Stimulated activated CD8-positive, alpha-beta memory T cell treated with anti-CD3 and anti-CD28 coated beads, Interleukin-4, amount 100 ng/mL, for 48 hours (primary cell): ENCODE measurements around the gene PTBP1.

Experiments
- DNase-seq: peaks from one replicate; pipeline ENCODE4 v3.0.0-alpha.2; 2020

Gene PTBP1

GRCh38 chr19:772730-773436 is 24.4 kb upstream of the PTBP1 start:
- DNase-seq: no peak

GRCh38 chr19:776549-776948 is 20.7 kb upstream of the PTBP1 start:
- no peak for DNase-seq

DNA sequence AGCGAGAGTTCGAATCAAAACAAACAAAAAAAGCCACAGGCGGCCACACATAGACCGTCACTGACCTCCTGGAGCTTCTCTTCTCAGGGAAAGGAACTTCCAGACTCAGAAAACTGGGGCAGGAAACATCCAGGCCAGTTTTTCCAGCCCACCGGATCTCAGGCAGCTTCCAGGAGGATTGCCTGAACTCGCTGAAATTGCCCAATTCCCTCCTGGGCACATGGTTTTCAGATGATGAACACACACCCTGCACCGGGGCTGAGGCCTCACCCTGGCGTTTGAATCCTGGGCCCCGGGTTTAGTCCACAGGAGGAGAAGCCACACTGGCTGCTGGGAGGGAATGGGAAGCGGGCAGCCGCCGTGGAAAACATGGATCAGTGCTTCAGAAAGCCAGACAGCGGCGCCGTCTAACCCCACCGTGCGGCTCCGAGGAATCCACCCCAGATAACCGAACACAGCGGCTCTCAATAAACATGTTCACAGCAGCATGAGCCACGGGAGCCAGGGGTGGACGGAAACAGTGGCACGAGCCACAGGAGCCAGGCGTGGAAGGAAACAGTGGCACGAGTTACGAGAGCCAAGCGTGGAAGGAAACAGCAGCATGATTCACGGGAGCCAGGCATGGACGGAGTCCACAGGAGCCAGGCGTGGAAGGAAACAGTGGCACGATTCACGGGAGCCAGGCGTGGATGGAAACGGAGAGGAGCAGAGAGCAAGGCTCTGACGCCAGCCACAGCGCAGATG is 18.2 kb upstream of the PTBP1 start:
- no peak for DNase-seq

DNA sequence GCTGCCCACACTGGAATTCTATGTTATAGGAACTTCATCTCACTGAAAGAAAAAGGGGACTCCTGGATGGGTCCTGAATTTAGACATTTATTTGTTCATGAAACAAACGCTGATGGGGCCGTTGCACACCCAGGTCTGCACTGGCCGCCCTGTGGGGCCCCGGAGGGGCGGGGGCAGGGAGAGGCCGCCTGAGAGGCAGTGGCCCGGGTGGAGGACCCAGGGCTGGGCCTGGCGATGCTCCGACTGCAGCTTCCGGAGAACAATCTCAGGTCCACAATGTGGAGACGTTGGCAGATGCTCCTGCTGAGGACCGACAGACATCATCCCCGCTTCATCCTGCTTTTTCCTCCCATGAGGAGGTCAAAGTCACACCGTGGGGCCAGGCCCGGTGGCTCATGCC is 16.3 kb upstream of the PTBP1 start:
- DNase-seq: no peak

GRCh38 chr19:781800-782184 is 15.5 kb upstream of the PTBP1 start:
- DNase-seq: no peak

DNA sequence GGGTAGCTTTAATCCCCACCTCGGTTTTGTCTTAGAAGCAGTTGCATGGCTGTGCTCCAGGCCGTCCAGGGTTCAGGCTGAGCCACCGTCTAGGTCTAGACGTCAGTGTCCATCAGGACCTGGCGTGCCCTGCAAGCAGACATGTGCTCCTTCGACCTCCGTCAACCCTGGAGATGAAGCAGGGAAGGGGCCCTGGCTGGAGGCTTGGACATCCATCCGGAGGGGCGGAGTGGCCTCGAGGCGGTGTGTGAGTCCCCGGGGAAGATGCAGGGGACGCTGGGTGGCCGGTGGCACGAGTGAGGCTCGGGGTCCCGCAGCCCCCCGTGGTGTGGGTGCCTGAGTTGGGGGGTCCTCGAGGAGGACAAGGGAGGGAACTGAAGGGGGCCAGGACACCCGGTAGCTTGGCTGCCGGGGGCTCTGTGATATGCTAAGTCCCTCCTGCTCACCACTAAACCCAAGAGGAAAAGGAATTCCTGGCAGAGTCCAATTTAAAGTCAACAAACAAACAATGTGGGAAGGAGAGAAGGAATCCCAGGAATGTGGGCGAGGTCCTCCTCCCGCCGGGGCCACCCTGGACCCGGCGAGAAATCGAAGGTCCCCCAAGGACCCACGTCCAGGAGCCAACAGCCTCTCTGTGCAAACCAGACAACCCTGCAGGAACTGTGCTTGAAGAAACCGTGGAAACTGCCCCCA is 14.9 kb upstream of the PTBP1 start:
- DNase-seq: no peak

DNA sequence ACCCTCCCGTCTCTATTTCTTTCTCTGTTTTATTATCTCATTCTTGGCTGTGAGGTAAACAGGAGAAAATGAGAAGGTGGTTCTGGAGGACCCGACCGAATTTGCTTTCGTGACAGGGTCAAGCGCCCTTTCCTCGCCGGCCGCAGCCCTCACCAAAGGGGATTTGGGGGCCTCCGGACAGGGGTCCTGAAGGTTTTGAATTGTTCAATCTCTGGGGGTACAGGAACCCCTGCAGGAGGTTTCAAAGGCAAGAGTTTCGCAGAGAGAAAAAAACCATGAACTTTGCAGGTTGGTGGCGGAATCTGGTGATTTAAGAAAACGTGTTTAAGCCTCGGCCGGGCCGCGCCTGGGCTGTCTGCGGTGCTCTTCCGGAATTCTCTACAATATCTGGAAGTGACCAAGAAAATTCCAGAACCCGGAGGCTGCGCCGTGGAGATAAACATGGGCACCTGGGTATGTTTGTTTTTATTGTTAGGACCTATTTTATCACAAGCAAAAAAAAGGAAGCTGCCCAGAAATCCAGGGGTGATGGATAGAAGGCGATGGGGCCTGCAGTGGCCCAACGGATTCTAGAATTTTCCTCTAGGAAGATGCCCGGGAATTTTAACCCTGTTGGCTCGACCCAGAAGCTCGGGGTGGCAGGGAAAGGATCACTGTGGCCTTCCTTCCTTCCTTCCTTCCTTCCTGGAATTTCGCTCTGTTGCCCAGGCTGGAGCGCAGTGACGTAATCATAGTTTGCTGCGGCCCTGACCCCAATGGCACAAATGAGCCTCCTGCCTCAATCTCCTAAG is 14.2 kb upstream of the PTBP1 start:
- DNase-seq: no peak

DNA sequence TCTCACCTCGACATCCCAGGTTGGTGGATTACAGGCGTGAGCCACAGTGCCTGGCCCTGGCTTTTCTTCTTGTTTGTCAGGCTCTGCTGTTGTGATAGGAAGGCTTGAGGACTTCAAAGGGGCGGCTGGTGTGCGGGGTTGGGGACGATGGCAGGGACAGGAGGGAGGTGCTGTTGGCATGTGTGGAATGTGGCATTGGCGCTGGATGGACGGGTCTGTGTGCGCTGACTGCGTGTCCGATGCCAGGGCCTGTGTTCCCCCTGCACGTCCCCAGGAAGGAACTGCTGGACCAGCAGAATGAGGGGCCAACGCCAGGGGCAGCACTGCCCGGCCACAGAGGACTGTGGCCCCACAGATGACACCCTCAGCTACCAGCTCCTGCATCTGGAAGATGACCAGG is 12.7 kb upstream of the PTBP1 start:
- no peak for DNase-seq

- no peak for DNase-seq
These were observed 9.7 kb upstream of the PTBP1 start for GRCh38 chr19:787536-787935.

DNA sequence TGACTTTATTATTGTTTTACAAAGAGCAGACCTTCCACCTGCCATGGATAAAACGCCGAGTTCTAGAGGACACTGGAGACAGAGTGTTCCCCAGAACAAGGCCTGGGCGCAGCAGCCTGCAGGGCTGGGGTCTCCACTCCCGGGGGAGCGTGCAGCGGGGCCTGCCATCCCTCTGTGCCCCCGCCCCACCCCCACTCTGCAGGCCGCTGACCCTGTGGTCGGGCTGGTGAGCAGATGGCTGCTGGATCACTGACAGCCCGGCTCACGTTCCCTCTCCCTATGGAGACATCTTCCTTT is 8.6 kb upstream of the PTBP1 start:
- no peak for DNase-seq

DNA sequence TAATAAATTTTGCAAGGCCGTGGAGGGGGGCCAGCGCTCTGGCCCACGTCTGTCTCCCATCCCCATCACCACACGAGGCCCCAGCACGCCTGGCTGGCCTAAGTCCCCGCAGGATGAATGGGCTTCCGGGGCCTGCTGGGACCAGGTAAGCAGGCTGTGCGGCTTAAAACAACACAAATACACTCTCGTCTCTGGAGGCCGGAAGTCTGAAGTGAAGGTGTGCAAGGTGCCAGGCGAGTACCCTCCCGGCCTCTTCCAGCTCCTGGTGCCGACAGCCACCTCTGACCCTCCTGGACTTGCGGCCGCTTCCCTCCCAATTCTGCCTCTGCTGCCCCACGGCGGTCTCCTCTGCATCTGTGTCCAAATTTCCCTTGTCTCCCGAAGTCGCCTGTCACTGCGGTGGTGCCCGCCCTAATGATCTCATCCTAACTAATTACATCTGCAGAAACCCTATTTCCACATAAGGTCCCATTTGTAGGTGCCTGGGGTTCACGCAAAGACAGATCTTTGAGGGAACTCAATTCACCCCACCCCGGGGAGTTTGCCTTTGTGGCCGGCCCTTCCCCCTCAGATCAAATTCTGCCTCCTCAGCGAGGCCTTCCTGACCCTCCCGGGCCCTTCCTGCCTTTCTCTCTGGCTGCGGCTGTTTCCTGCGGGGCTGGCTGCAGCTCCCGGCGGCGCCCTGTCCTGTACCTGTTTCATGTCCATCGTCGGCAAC is 8.1 kb upstream of the PTBP1 start:
- DNase-seq: no peak

DNA sequence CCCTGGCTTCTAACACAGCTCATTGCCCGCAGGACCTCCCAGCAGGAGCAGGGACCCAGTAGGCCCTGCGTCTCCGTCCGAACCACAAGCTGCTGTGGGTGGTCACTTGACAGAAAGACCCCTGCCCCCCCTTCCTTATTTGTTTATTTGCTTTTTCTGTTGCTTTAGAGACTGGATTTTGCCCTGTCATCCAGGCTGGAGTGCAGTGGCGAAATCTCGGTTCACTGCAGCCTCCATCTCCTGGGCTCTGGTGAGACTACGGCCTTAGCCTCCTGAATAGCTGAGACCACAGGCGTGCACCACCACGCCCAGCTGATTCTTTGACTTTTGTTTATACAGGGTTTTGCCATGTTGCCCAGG is 7.6 kb upstream of the PTBP1 start:
- no peak for DNase-seq

DNA sequence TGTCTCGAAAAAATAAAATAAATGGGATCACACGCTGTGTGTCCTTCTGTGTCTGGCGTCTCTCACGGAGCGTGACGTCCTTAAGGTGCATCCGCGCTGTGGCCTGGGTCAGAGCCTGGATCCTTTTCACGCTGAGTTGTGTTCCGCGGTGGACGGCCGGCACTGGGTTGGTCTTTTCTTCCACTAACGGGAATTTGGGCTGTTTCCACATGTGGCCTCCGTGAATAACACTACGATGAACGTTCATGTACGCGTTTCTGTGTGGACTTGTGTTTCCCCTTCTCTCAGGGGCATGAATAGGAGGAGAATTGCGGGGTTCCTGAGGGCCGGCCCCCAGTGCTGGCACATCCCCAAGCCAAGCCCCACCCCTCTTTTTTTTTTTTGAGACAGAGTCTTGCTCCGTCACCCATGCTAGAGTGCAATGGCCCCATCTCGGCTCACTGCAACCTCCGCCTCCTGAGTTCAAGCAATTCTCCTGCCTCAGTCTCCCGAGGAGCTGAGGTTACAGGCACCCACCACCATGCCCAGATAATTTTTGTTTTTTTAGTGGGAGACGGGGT is 6.2 kb upstream of the PTBP1 start:
- DNase-seq: no peak

DNA sequence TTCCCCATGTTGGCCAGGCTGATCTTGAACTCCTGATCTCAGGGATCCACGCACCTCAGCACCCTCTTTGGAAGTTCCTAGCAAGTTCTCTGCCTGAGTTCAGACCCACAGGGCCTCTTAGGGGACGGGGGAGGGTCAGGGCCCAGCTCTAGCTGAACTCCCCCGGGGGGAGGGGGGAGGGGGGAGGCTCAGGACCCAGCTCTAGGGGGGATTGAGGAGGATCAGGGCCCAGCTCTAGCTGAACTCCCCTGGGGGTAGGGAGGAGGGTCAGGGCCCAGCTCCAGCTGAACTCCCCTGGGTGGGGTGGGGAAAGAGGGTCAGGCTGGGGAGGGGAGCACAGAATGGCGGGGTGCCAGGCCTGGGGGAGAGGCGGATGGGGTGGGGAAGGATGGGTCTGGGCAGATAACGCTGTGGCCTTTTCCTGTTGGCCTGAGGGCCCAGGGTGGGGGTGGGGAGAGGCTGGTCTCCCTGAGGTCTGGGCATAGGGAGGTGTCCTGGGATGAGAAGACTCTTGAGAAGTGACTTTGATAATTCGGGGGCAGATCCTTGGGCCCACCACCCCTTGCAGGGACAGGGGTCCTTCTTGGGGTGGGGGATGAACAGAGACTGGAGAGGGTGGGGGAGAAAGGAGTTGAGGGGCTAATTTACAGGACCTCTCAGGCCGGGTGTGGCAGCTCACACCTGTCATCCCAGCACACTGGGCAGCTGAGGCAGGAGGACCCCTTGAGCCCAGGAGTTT is 5.5 kb upstream of the PTBP1 start:
- no peak for DNase-seq

DNA sequence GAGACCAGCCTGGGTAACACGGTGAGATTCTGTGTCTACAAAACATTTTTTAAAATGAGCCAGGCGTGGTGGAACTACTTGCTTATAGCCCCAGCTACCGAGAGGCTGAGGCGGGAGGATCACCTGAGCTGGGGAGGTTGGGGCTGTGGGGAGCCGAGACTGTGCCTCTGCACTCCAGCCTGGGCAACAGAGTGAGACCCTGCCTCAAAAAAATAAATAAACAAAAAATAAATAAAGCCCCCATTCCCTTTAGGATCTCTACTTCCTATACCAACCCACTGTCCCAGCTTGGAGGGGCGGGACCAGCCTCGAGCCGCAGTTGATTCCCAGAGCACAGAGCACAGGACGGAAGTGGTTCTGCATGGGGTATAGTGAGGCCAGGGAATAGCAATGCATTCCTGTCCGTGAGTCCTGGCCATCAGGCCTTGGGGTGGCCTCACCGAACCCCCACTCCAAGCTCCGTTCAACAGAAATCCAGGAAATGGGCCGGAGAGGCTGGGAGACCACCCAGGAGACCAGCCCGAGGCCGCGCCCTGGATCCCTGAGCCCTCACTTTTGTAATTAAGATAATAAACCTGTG is 4.9 kb upstream of the PTBP1 start:
- DNase-seq: no peak

DNA sequence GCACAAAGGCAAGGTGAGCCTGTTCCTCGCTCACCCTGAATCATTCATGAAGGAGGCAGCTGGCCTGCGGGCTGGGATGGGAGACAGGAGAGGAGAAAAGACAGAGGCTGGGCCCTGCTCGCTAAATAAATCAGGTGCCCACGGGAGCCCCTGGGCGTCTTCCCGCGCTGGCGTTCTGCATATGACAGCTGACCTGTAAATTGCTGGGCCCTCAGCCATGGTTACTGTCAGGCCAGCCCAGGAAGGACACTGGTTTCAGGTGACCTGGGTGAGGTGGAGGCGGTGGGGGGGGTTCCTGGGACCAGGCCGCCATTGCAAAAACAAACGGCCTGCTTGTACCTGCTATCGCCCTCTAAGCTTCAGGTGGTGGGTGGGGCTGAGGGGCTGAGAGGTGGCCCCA is 3.4 kb upstream of the PTBP1 start:
- DNase-seq: no peak

GRCh38 chr19:795073-795611 is 2.1 kb upstream of the PTBP1 start:
- no peak for DNase-seq

DNA sequence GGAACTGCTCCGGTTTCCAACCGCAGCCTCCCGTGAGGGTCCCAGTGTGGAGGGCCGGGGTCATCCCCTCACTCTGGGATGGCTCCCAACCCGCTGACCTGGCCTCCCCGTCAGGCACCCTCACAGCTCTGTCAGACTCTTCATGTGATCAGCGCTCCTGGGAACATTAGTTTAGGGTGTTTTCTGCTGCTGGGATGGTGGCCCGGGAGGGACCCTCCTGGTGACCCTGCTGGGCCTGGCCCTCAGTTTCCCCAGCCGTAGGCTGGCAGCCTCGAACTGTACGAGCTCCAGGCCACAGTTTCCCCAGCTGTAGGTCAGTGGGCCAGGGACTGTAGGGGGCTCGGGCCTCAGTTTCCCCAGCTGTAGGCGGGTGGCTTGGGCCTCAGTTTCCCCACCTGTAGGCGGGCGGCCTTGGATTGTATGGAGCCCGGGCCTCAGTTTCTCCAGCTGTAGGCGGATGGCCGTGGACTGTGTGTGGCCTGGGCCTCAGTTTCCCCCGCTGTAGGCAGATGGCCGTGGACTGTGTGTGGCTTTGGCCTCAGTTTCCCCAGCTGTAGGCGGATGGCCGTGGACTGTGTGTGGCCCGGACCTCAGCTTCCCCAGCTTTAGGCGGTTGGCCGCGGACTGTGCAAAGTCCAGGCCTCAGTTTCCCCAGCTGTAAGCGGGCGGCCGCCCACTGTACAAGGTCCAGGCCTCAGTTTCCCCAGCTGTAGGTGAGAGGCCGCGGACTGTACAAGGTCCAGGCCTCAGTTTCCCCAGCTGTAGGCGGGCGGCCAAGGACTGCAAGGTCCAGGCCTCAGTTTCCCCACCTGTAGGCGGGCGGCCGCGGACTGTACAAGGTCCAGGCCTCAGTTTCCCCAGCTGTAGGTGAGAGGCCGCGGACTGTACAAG is 1.3 kb upstream of the PTBP1 start:
- no peak for DNase-seq

GRCh38 chr19:797528-798414 is 519 bp downstream of the PTBP1 start:
- peak; percentile 91 for DNase-seq
